ENCODE measurements around the gene SH2D3C.

SH2D3C gene, protein sequence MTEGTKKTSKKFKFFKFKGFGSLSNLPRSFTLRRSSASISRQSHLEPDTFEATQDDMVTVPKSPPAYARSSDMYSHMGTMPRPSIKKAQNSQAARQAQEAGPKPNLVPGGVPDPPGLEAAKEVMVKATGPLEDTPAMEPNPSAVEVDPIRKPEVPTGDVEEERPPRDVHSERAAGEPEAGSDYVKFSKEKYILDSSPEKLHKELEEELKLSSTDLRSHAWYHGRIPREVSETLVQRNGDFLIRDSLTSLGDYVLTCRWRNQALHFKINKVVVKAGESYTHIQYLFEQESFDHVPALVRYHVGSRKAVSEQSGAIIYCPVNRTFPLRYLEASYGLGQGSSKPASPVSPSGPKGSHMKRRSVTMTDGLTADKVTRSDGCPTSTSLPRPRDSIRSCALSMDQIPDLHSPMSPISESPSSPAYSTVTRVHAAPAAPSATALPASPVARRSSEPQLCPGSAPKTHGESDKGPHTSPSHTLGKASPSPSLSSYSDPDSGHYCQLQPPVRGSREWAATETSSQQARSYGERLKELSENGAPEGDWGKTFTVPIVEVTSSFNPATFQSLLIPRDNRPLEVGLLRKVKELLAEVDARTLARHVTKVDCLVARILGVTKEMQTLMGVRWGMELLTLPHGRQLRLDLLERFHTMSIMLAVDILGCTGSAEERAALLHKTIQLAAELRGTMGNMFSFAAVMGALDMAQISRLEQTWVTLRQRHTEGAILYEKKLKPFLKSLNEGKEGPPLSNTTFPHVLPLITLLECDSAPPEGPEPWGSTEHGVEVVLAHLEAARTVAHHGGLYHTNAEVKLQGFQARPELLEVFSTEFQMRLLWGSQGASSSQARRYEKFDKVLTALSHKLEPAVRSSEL

DNA sequence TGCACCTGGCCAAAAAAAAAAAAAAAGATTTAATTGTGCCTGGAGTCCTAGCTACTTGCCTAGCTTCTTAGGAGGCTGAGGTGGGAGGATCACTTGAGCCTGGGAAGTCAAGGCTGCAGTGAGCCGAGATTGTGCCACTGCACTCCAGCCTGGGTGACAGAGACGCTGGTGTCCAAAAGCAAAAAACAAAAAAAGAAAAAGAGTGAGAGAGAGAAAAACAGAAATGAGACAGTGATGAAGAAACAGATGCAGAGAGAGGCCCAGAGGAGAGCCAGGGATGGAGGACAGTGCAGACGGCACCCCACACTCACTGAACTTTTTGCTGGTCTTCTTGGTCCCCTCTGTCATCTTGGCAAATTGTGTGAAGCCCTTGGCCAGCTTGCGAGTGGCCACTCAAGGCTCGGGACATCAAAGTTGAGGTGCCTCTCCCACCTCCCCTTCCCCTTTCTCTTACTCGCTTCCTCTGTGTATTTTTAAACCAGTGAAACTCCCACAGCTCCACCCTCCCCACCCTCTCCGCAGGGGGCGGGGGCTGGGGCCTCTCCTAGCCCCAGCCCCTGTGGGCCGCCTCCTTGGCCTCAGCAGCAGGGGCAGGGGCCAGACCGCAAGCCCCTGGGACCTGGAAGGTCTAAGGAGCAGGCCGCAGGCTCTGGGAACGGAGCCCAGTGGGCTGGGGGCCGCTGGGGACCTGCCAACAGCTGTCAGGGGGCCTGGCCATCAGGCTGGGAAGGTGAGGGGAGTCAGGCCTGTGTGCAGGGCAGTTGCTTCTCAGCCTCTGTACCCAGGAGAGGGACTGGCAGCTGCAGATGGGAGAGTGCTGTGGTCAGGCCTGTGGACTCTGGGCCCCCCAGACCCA lies at the start of gene SH2D3C:
SH2D3C (minus strand) TSS at position 387 of the 856 bp plus-strand sequence; CDS start at position 348, 39 bp downstream.
- no peak for DNase-seq

DNA sequence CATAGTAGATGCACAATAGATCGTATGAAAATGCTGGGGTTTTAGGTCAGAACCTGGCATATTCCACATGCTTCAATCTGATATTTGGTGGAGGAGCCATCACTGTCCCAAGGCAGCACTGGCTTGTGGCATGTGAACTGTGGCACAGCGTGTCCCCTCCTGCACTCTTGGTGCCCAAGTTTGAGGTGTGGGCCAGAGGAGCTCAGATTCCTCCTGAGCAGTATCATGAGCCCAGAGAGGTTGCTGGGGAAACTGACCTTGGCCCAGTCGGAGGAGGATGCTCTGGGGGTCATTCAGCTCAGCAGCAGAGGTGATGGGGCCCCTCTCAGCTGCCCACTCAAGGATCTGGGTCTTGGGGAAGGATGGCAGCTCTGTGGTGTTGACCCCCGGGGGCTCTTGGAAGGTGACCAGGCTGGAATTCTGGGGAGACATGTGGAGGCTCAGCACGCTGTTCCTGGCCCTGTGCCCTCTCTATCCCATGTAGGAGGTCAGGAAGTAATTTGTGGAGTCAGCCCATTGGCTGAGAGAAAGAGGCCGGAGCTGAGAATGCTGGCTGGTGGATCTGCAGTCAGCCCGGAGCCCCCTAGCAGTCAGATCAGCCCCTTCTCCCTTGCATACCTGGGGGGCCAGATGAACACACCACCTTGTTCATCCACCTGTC lies 47.9 kb upstream of the SH2D3C start:
- no peak for DNase-seq

DNA sequence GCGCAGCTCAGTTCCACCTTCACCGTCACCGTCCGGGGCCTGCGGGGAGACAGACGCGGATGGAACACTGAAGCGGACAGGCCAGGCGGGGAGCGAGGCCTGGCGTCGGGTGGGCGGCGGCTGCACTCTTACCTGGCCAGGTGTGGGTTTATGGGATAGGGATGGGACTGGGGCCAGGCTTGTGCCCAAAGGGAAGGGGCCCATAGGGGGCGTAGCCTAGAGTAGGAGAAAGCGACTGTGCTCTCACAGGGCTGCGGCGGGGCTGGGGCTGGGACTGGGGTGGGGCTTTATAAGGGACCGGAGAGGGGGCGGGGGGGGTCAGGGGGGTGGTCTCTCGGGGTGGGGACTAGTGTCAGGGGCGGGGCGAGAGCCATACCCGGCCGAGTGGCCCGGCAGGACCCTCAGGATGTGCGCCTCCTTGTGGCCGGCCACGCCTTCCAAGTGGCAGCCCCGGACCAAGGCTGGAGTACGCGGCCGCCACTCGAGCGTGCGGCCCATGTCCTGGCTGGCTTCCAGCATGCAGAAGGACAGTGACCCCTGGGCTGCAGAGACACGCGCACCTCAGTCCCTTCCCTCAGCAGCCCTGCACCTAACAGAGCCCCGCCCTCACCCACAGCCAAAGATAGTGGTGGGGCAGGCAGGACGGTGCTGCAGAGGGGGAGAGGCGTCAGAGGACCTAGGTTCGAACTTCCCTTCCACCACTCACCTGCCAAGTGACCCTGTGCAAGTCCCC lies 47.0 kb upstream of the SH2D3C start:
- no peak for DNase-seq

DNA sequence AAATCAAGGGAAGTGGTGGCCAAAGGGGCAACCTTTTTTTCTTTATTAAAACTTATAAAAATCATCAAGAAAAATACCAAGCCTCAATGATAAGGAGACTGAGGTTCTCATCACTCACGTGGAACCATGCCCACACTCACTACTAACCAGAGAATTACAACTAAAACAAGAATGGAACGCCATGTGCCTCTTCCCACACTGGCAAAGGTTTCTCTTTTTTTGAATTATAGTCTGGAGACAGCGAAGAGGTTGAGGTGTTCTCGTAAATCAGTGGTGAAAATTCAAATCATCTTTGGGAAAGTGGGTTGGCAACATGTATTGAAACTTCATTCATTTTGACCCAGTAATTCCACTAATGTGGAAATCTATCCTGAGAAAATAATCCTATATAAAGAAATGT lies 43.6 kb upstream of the SH2D3C start:
- DNase-seq: no peak

DNA sequence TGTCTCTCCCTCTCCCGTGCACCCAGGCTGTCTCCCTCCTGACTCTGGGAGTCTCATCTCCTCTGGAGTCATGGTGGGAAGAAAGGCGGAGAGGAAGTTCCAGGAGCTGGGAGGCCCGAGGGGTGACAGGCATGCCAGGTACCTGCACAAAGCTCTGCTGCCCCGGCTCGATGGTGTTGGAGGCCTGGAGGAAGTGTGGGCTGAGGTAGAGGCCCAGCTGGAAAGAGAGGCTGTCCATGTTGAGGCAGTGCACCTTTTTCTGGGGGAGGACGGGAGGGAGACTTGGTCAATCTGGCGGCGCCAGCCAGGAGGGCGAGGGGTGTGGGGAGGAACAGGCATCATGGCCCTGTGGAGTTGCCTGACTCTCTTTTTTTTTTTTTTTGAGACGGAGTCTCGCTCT lies 40.1 kb upstream of the SH2D3C start:
- no peak for DNase-seq

DNA sequence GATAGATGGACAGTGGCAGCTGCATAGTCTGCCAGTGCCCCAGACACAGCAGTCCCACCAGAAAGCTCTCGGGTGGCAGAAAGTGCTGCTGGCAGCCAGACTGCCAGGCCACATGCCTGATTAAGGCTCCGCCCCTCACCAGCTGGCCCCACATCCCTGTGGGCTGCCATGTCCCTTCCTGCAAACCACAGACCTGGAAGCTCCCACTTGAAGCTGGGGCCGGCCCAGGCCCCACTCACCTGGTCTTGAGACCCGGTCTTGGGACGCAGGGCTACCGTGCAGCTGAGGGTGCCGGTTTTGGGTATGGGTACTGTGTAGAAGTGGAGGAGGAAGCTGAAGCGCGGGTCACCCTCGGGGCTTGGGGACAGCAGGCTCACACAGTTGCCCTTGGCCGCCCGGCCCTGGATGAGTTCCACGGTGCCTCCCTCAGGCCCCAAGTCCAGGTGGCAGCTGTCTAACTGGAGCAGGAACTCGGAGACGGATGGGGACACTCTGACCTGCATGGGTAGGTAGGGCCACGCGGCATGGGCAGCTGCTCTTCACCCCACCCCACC lies 39.5 kb upstream of the SH2D3C start:
- no peak for DNase-seq

DNA sequence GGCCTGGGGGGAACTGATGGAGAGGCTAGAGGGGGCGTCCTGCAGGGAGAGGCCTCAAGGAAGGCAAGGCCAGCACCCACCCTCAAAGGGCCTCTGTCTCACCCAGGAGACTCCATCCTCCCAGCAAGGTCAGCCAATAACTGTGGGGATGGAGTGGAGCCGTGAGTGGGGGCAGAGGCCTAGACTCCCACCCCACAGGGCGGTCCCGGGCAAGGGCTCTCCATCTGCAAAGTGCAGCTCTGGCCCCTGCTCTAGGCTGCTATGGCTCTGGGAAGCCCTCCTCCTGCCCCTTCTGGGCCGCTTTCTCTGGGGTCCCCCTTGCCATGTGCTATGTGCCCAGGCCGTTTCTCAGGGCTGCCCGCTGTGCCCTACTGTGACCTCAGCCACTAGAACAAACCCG lies 38.3 kb upstream of the SH2D3C start:
- DNase-seq: no peak

DNA sequence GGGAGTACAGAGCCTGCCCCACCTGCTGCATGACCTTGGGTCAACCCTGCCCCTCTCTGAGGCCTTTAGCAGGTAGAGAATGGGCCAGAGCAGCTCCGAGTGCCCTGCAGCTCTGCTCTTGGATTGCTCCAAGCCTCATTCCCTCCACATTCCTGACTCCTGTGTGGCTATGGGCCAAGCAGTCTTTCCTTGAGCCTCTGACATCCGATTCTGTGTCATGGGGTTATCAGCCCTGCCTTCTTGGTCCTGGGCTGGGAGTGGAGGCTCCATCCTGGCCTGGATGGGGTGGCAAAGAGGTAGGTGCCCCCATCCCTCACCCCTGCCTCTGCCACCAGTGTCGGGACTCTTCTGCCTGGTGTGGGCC lies 37.9 kb upstream of the SH2D3C start:
- no peak for DNase-seq

DNA sequence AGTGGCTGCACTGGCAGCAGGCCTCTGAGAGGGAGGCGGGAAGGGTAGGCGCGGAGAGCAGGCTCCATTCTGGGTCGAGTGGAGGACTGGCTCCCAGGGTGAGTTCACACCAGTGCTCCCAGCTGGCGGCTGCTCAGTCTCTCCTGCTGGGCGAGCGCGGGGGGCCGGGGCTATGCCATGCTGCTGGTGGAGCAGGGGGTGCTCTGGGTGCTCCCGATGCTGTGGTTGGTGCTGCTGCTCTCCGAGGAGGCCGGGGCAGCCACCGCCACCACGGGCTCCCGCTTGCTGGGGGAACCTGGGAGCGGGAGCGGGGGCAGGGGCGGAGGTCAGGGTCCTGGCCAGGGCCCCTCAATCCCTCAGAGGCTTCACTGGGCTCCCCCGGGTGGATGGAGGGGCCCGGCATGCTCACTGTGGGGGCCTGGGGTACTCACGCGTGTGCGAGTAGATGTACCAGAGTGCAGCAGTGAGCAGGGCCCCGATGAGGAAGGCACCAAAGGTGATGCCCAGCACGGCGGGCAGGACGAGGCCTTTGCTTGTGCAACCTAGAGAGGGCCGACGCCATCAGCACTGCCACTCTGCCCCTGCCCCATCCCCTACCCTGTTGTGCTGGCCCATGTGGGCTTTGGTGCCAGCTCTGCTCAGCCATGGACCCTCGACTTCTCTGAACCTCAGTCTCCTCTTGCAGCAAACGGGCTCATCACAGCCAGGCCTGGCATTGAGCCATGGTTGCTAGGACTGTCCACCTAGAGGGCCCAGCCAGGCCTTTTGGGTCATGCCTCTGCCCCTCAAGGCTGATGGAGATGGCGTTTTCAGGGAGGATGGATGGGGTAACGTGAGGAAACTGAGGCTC lies 37.3 kb upstream of the SH2D3C start:
- no peak for DNase-seq

DNA sequence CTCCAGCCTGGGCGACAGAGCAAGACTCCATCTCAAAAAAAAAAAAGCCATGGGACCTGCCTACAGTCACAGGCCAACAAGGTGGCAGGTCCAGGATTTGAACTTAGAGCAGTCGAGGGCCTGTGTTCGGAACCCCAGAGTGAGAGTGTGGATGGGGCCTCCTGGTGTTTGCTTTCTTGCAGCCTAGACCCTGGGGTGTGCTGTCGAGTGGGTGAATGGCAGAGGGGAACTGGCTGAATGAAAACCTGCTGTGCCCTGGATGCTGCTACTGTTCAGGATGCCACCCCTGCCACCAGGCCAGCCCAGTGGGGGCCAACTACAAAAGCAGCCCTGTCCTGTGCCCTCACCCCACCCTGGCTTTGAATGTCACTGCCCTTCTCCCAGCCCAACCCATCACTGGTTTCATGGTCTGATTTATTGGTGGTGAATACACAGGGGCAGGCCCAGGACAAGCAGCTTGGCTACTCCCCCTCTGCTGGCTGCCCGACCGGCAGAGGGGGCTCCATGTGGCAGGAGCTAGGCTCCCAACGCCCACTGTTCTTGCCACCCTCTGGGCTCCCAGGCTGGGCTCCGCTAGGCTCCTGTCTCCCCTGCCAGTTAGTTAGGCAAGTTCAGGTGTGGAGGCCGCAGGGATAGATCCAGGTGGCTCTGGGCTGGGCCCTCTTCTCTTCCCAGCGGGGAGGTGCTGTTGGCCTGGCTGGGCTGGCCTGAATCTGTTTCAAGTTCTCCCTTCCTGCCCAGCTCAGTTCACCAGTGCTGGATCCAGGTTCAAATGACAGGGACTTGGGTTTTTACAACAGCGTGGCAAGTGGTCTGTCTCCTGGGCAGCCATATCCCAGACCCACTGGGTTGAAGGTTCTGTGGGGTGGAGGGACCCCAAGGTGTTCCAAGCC lies 36.4 kb upstream of the SH2D3C start:
- no peak for DNase-seq

DNA sequence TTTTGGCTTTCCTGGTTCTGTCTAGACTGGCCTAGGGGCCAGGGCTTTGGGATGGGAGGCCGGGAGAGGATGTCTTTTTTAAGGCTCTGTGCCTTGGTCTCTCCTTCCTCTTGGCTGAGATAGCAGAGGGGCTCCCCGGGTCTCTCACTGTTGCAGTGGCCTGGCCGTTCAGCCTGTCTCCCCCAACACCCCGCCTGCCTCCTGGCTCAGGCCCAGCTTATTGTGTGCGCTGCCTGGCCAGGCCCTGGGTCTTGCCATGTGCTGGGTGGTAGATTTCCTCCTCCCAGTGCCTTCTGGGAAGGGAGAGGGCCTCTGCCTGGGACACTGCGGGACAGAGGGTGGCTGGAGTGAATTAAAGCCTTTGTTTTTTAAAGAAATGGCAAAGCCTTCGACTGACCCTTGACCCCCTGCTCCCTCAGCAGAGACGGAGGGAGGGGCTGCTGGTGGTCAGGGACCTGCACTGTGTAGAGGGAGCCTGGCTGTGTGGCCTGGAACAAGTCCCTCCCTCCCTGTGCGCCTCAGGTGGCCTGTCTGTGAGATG lies 35.3 kb upstream of the SH2D3C start:
- DNase-seq: no peak

DNA sequence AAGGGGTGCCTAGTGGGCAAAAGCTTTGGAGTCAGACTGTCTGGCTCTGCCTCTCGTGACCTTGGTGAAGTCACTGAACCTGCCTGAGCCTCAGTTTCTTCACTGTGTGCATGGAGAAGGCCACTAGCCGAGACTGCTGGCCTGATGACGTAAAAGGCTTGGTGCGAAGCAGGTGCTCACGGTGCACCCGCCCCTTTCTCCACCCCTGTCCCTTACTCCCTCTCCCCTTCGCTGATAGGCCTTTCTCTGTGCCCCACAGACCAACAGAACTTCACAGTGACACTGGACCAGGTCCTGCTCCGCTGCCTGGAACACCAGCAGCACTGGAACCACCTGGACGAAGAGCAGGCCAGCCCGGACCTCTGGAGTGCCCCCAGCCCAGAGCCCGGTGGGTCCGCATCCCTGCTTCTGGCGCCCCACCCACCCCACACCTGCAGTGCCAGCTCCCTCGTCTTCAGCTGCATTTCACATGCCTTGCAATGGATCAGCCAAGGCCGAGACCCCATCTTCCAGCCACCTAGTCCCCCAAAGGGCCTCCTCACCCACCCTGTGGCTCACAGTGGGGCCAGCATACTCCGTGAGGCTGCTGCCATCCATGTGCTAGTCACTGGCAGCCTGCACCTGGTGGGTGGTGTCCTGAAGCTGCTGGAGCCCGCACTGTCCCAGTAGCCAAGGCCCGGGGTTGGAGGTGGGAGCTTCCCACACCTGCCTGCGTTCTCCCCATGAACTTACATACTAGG lies 34.6 kb upstream of the SH2D3C start:
- DNase-seq: no peak

DNA sequence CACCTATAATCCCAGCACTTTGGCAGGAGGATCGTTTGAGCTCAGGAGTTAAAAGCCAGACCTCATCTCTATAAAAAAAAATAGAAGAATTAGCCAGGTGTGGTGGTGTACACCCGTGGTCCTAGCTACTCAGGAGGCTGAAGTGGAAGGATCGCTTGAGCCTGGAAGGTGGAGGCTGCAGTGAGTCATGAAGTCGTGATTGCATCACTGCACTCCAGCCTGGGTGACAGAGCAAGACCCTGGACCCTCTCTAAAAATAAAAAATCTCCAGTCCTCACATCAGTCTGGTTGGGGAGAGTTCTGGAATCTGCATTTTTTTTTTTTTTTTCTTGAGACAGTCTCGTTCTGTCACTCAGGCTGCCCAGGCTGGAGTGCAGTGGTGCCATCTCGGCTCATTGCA lies 33.5 kb upstream of the SH2D3C start:
- DNase-seq: no peak

DNA sequence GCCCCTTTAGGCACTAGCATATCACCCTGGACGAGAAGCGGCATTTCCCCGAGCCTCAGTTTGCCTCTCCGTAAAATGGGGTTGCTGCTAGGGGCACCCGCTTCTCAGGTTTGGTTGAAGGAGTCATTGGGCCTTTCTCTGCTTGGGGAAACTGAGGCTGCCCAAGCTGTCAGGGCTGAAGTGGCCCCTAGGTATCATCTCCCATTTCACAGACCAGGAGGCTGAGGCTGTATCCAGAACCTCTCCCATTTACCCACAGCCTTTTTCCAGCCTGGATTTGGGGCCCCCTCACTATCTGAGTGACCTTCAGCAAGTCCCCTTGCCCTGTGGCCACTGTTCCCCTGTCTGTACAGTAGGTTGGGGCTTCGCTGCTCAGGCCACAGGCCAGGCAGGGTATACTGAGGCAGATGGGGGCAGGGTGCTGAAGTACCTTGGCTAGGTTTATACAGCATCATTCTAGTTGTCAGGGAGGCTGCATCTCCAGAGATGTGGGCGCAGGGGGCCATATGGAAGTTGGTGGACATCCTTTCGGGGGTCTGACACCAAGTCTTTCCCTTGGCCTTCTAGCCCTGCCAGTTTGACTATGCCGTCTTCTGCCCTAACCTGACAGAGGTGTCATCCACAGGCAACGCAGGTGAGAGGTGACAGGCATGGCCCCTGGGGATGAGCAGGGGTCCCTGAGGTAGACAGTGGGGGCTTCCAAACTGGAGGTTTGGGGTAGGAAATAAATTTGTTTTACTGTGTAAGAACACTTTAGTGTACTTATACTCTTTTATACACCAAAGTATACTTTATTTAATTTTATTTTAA lies 32.1 kb upstream of the SH2D3C start:
- no peak for DNase-seq

DNA sequence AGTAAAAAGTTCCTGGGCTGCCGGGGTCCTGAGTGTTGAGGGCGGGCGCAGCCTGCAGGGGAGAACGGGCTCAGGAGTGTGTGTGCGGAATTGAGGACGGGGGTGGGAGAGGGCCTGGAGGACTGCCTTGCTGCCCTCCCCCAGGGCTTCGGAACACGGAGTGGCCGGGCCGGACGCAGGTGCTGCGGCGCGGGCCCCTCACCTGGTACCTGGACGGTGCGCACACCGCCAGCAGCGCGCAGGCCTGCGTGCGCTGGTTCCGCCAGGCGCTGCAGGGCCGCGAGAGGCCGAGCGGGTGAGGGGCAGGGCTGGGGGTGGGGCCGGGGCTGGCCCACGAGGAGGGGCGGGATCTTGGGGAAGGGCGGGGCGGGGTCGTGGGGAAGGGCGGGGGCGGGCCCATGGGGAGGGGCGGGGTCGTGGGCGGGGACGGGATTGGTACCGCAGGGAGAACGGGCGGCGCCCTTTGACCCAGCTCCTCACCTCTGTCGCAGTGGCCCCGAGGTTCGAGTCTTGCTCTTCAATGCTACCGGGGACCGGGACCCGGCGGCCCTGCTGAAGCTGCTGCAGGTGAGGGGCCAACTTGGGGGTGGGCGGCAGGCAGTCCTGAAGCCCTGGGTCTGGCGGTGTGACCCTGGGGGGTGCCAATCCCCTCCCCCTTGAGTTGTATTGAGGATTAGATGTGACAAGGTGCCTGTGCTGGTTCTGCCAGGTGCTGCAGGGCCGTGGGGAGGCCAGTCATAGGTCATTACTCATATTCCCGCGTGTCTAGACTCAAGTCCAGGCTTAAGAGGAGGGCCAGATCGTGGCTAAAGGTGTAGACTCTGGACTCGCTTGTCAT lies 31.3 kb upstream of the SH2D3C start:
- DNase-seq: no peak

DNA sequence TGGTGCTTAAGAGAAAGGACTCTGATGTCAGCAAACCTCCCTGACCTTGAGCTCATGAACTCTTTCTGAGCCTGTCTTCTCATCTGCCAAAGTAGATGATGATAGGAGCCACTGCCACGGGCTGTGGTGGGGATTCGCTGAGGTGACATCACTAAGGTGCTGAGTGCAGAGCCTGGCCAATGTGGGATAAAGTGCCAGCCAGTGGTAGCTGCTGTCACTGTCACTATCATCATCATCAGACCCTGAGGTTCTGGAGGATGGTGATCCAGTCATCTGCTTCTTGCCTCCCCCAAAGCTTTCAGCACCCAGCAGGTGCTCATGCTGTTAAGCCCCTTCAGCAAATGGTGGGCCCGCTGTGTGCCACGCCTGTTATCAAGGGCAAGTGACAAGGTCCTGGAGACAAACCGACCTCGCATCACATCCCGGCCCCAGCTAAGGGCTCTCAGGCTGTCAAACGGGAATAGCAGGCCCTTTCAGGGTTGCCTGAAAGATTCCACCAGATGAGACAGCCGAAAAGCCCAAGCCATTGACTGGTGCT lies 30.6 kb upstream of the SH2D3C start:
- DNase-seq: no peak
